C4-2B (cell line): ENCODE data around the gene TMEM236.

Experiments
- ZFX ChIP-seq: fragments of 450-650 bp; IDR thresholded peaks from 2 replicates; pipeline ENCODE4 v1.6.1; 2017
- TF ChIP-seq, protein P1 (sequence below): fragments of 450-650 bp; conservative IDR thresholded peaks from 2 replicates; pipeline ENCODE4 v1.5.1; 2017; ENCODE audit warnings: mild to moderate bottlenecking

GRCh38 chr10:17831896-17832295 lies 79.9 kb downstream of the TMEM236 start:
- TF ChIP-seq, protein P1, sequence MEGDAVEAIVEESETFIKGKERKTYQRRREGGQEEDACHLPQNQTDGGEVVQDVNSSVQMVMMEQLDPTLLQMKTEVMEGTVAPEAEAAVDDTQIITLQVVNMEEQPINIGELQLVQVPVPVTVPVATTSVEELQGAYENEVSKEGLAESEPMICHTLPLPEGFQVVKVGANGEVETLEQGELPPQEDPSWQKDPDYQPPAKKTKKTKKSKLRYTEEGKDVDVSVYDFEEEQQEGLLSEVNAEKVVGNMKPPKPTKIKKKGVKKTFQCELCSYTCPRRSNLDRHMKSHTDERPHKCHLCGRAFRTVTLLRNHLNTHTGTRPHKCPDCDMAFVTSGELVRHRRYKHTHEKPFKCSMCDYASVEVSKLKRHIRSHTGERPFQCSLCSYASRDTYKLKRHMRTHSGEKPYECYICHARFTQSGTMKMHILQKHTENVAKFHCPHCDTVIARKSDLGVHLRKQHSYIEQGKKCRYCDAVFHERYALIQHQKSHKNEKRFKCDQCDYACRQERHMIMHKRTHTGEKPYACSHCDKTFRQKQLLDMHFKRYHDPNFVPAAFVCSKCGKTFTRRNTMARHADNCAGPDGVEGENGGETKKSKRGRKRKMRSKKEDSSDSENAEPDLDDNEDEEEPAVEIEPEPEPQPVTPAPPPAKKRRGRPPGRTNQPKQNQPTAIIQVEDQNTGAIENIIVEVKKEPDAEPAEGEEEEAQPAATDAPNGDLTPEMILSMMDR = no peak
- no peak for TF ChIP-seq ZFX
